Activated naive CD4-positive, alpha-beta T cell treated with anti-CD3 and anti-CD28 coated beads, Interleukin-2, amount 10 ng/mL, durations not matched to agents 7 days and 5 days (primary cell): ENCODE data around the gene RBBP8.

Source experiments
- CTCF ChIA-PET: fragments of 350-600 bp; sonication (Branson Sonifier 250); formaldehyde crosslinking; loops from one replicate; lab custom pipeline; 2021; ENCODE audit warnings: antibody characterized with exemption; lab: Charles Lee
- DNase-seq: peaks from one replicate; pipeline ENCODE4 v3.0.0-alpha.2; 2020
- H3K27ac Mint-ChIP-seq: one replicate; pipeline ENCODE4 v1.8.0; 2021; ENCODE audit warnings: mild to moderate bottlenecking, moderate library complexity, mixed read lengths
- H3K27me3 Mint-ChIP-seq: one replicate; pipeline ENCODE4 v1.8.0; 2021; ENCODE audit warnings: mild to moderate bottlenecking, mixed read lengths
- H3K36me3 Mint-ChIP-seq: one replicate; pipeline ENCODE4 v1.8.0; 2021; ENCODE audit warnings: mixed read lengths
- H3K4me1 Mint-ChIP-seq: one replicate; pipeline ENCODE4 v1.8.0; 2021; ENCODE audit warnings: mixed read lengths
- H3K4me3 Mint-ChIP-seq: one replicate; pipeline ENCODE4 v1.8.0; 2021; ENCODE audit warnings: mild to moderate bottlenecking, moderate library complexity, mixed read lengths
- H3K9me3 Mint-ChIP-seq: one replicate; pipeline ENCODE4 v1.8.0; 2021; ENCODE audit warnings: mixed read lengths

Gene RBBP8

DNA sequence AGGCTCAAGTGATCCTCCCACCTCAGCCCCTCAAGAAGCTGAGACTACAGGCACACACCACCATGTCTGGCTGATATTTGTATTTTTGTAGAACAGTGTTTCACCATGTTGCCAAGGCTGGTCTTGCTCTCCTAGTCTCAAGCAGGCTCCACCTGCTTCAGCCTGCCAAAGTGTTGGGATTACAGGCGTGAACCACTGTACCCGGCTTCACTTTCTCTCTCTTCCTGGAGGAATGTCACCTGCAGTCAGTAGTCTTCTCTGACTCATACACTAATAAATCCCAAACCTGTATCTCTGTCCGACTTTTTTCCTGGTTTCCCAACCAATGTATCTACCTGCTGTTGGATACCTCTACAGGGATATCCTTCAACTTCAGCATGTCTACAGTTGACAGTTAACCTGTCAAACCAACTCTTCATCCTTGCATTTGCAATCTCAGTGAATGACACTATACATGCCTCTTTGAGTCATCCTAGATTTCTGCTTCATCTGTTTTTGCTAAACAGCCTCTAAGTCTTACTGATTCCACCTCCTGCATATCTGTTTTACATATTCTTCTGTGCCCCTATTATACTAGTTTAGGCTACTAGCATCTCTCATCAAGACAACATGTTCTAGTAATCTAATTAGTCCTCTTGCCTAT, 54.5 kb downstream of the RBBP8 start:
- Mint-ChIP-seq H3K4me1 (no peaks in the 10 kb centered on the region), H3K9me3 (no peaks in the 10 kb centered on the region), H3K27me3 (no peaks in the 10 kb centered on the region), H3K36me3 (peaks cover 23% of the 10 kb centered on the region), H3K27ac (no peak overlapping the region), H3K4me3 (no peak overlapping the region)
- DNase-seq = no peak
- CTCF ChIA-PET = no interaction called here

GRCh38 chr18:22988208-22988607, 55.1 kb downstream of the RBBP8 start:
- CTCF ChIA-PET = no interaction called here
- DNase-seq = no peak
- H3K27ac Mint-ChIP-seq = no peak overlapping the region
- H3K27me3 Mint-ChIP-seq = no peaks in the 10 kb centered on the region
- H3K4me3 Mint-ChIP-seq = no peak overlapping the region
- no peaks in the 10 kb centered on the region for H3K4me1 Mint-ChIP-seq
- peaks cover 26% of the 10 kb centered on the region for H3K36me3 Mint-ChIP-seq
- H3K9me3 Mint-ChIP-seq = no peaks in the 10 kb centered on the region

DNA sequence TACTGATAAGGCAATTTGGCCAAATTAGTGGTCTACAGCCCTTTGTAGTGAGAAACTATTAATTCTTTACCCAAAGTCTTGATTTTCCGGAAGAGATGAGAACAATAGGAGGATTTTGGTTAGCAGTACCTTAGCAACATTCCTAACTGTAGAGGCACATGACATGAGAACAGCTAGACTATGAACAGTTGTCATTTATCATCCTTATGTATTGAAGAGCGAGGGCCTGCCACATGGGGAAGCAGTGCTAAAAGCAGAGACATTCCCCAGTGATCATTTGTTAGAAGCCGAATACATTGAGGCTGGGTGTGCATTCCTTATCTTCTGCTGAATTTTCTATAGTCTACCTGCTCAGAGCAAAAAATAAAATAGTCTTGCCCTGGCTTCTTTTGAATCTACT, 65.2 kb downstream of the RBBP8 start:
- no peak overlapping the region for H3K4me3 Mint-ChIP-seq
- no peak overlapping the region for H3K27ac Mint-ChIP-seq
- CTCF ChIA-PET = no interaction called here
- DNase-seq = no peak
- no peaks in the 10 kb centered on the region for H3K27me3 Mint-ChIP-seq
- H3K4me1 Mint-ChIP-seq = peaks cover 6% of the 10 kb centered on the region
- H3K9me3 Mint-ChIP-seq = no peaks in the 10 kb centered on the region
- peaks cover 41% of the 10 kb centered on the region for H3K36me3 Mint-ChIP-seq

- CTCF ChIA-PET = no interaction called here
- no peak overlapping the region for H3K27ac Mint-ChIP-seq
- H3K9me3 Mint-ChIP-seq = no peaks in the 10 kb centered on the region
- H3K27me3 Mint-ChIP-seq = no peaks in the 10 kb centered on the region
- H3K36me3 Mint-ChIP-seq = peaks cover 44% of the 10 kb centered on the region
- H3K4me3 Mint-ChIP-seq = no peak overlapping the region
- DNase-seq = no peak
- H3K4me1 Mint-ChIP-seq = peaks cover 6% of the 10 kb centered on the region
These were observed 66.1 kb downstream of the RBBP8 start for GRCh38 chr18:22999212-22999611.

DNA sequence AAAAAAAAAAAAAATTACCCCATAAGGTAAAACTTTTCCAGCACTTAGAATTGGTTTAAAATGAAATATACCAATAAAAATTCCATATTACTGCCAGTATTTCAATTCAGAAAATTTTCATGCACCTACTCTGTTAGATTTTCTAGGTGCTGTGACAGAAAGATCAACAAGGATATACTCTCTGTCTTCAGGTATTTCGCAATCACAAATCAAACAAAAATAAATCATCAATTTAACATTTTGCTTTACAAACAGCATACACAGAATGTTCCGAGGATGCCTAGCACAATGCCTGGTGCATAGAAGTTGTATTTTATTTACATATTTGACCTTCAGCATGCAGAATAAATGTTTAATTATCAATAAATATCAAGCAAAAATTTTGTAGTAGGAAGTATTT, 66.5 kb downstream of the RBBP8 start:
- CTCF ChIA-PET = no interaction called here
- H3K27me3 Mint-ChIP-seq = no peaks in the 10 kb centered on the region
- H3K27ac Mint-ChIP-seq = no peak overlapping the region
- H3K4me3 Mint-ChIP-seq = no peak overlapping the region
- no peak for DNase-seq
- peaks cover 46% of the 10 kb centered on the region for H3K36me3 Mint-ChIP-seq
- H3K9me3 Mint-ChIP-seq = no peaks in the 10 kb centered on the region
- peaks cover 6% of the 10 kb centered on the region for H3K4me1 Mint-ChIP-seq

DNA sequence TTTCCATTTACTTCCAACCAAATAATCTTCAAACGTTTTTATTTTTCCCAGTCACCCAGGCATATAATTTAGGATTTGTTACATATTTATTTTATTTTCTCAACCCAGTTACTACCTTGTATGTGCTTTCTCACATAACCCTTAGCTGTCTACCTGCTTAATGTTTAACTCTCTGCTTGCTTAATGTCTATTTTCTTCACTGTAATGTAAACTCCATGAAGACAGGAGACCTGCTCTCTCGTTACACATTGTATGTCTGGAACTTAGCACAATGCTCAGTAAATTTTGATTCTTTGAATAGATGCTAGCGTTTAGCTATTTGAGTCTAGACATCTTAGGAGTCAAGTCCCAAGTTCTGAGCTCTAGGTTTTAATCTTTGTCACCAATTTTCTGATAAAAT, 70.2 kb downstream of the RBBP8 start:
- H3K4me1 Mint-ChIP-seq = no peaks in the 10 kb centered on the region
- no peaks in the 10 kb centered on the region for H3K27me3 Mint-ChIP-seq
- H3K36me3 Mint-ChIP-seq = peaks cover 39% of the 10 kb centered on the region
- H3K4me3 Mint-ChIP-seq = no peak overlapping the region
- no peaks in the 10 kb centered on the region for H3K9me3 Mint-ChIP-seq
- H3K27ac Mint-ChIP-seq = no peak overlapping the region
- no peak for DNase-seq
- CTCF ChIA-PET = interaction anchor here (0.7 to 0.8 kb wide), 2 partner anchors 9 to 20 kb away, joined by 3 to 4 read pairs; no protein-coding TSS in a partner anchor

GRCh38 chr18:23012249-23012648, 79.1 kb downstream of the RBBP8 start:
- Mint-ChIP-seq H3K9me3 (no peaks in the 10 kb centered on the region), H3K4me1 (peaks cover 36% of the 10 kb centered on the region), H3K27me3 (no peaks in the 10 kb centered on the region), H3K27ac (peak overlapping the region; percentile 72), H3K4me3 (no peak overlapping the region), H3K36me3 (peaks cover 40% of the 10 kb centered on the region)
- CTCF ChIA-PET = interaction anchor here (1.7 kb wide), 1 partner anchor 366 kb away, joined by 5 read pairs; no protein-coding TSS in a partner anchor
- DNase-seq = peak; percentile 25

DNA sequence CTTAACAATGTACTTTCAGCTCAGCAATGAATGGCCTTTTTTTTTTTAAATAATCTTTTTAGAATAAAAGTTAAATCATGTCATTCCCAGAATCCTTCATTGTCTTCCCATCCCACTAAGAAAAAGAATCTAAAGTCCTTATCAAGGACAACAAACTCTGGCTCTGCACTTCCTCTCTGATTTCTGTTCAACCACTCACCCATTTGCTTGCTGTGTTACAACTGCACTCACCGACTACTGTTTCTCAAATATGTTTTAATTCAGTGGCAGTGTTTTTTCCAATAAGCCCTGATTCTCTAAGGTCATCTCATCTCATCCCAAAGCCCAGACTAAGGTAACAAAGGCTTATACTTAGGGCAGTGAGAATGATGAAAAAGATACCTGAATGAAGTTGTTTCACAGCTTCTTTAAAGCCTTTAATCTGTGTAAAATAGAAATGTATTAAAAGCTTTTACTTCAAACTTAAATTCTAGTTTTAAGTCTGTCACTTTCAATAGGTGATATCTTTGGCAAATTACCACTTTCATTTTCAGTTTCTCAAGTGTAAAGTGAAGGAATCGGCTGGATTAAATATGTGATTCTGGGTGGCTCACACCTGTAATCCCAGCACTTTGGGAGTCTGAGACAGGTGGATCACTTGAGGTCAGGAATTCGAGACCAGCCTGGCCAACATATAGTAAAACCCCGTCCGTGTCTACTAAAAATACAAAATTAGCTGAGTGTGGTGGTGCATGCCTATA, 87.6 kb downstream of the RBBP8 start:
- H3K4me3 Mint-ChIP-seq = peak overlapping the region; percentile 58
- CTCF ChIA-PET = interaction anchor here (0.6 kb wide), 1 partner anchor 8 kb away, joined by 3 read pairs; no protein-coding TSS in a partner anchor
- no peaks in the 10 kb centered on the region for H3K27me3 Mint-ChIP-seq
- peaks cover 14% of the 10 kb centered on the region for H3K4me1 Mint-ChIP-seq
- no peaks in the 10 kb centered on the region for H3K9me3 Mint-ChIP-seq
- peaks cover 32% of the 10 kb centered on the region for H3K36me3 Mint-ChIP-seq
- peak overlapping the region; percentile 69 for H3K27ac Mint-ChIP-seq
- DNase-seq = no peak

DNA sequence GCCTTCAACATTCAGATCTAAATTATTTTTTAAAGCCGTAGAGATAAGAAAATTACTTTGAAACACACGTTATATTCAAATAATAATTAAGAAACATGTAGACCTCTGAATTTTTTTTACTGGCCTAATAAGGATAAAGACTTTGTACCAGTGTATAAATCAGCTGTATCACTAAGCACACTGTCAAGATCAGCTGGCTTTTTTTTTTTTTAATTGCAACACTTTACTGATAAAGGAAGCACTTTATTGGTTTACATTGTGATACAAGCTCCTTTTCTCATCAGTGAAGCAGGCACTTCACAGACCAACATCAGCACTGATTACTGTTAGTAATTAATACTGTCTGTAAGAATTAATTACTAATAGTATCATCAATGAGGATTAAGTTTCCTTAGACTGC, 88.5 kb downstream of the RBBP8 start:
- no peak for DNase-seq
- CTCF ChIA-PET = no interaction called here
- no peak overlapping the region for H3K4me3 Mint-ChIP-seq
- H3K27ac Mint-ChIP-seq = peak overlapping the region; percentile 69
- H3K27me3 Mint-ChIP-seq = no peaks in the 10 kb centered on the region
- peaks cover 14% of the 10 kb centered on the region for H3K4me1 Mint-ChIP-seq
- no peaks in the 10 kb centered on the region for H3K9me3 Mint-ChIP-seq
- peaks cover 38% of the 10 kb centered on the region for H3K36me3 Mint-ChIP-seq

DNA sequence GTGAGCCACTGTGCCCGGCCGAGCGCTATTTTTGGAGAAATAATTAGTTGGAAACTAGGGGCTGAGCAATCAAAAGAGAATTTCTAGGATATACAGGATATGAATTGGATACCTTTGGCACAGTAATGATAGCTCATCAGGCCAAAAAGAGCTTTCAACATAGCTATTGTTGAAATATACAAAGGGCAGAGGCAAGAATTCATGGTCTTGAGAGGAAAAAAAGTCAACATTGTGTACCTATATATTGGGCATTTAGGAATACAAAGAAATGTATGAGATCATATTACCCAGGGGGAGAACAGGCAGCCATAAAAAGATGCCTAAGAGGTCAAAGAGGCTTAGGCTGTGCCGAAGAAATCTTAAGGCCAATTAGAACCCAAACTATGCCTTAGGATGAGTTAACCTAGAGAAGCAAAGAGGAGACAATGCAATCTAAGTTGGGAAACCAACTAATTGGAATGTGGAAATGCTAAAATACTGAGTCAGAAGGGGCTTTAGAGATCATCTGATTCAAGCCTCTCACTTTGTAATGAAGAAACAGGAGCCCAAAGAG, 99.0 kb downstream of the RBBP8 start:
- no peak for DNase-seq
- Mint-ChIP-seq H3K27ac (no peak overlapping the region), H3K4me3 (no peak overlapping the region), H3K36me3 (peaks cover 12% of the 10 kb centered on the region), H3K27me3 (no peaks in the 10 kb centered on the region), H3K4me1 (no peaks in the 10 kb centered on the region), H3K9me3 (no peaks in the 10 kb centered on the region)
- CTCF ChIA-PET = interaction anchor here (0.7 to 2.6 kb wide), 10 partner anchors 8 to 380 kb away, joined by 3 to 13 read pairs (median 5); no protein-coding TSS in a partner anchor

GRCh38 chr18:23033056-23033455, 99.9 kb downstream of the RBBP8 start:
- CTCF ChIA-PET = interaction anchor here (0.6 to 2.6 kb wide), 3 partner anchors 101 to 449 kb away, joined by 5 to 8 read pairs (median 5); no protein-coding TSS in a partner anchor
- DNase-seq = no peak
- Mint-ChIP-seq H3K4me1 (no peaks in the 10 kb centered on the region), H3K27me3 (no peaks in the 10 kb centered on the region), H3K36me3 (peaks cover 5% of the 10 kb centered on the region), H3K9me3 (no peaks in the 10 kb centered on the region), H3K4me3 (no peak overlapping the region), H3K27ac (no peak overlapping the region)

GRCh38 chr18:23036660-23037201, 103.6 kb downstream of the RBBP8 start:
- Mint-ChIP-seq H3K36me3 (no peaks in the 10 kb centered on the region), H3K27ac (no peak overlapping the region), H3K4me1 (no peaks in the 10 kb centered on the region), H3K4me3 (no peak overlapping the region), H3K9me3 (no peaks in the 10 kb centered on the region), H3K27me3 (peaks cover 5% of the 10 kb centered on the region)
- CTCF ChIA-PET = no interaction called here
- no peak for DNase-seq

- no peak overlapping the region for H3K27ac Mint-ChIP-seq
- no peaks in the 10 kb centered on the region for H3K4me1 Mint-ChIP-seq
- no peaks in the 10 kb centered on the region for H3K9me3 Mint-ChIP-seq
- no peaks in the 10 kb centered on the region for H3K36me3 Mint-ChIP-seq
- CTCF ChIA-PET = interaction anchor here (0.8 to 1.2 kb wide), 2 partner anchors 237 to 374 kb away, joined by 3 to 4 read pairs; no protein-coding TSS in a partner anchor
- no peak overlapping the region for H3K4me3 Mint-ChIP-seq
- H3K27me3 Mint-ChIP-seq = peaks cover 10% of the 10 kb centered on the region
- no peak for DNase-seq
These were observed 104.5 kb downstream of the RBBP8 start for GRCh38 chr18:23037646-23038045.

DNA sequence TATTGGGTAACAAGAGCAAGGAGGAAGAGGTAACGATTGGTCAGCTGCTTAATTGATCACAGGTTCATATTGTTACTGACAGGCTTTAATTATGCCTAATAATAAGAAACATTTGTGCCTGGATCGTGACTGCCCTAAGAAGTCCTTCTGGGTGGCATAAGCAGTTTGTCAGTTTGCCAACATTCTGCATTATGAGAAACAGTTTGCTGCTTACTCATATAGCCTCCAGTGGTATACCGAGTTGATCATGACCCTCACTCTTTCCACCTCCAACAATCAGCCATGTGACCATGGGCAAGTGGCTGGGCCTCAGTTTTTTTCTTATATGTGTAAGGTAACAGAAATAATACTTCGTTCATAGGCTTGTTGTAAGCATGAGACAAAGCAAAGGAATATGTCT, 105.6 kb downstream of the RBBP8 start:
- Mint-ChIP-seq H3K4me1 (no peaks in the 10 kb centered on the region), H3K27ac (no peak overlapping the region), H3K9me3 (peaks cover 4% of the 10 kb centered on the region), H3K4me3 (no peak overlapping the region), H3K27me3 (peaks cover 13% of the 10 kb centered on the region), H3K36me3 (no peaks in the 10 kb centered on the region)
- no peak for DNase-seq
- CTCF ChIA-PET = interaction anchor here (1.2 kb wide), 1 partner anchor 373 kb away, joined by 4 read pairs; no protein-coding TSS in a partner anchor
